Peyer's patch (tissue), 4 donors: ENCODE measurements around the gene DYNC2LI1. TPM values are rescaled to one million over a fixed set of nuclear protein-coding genes. Genes with fewer than 3 reads are reported as not detected.

Source experiments
- DNase-seq, 3 donors: peaks; one replicate each; pipeline ENCODE4 v3.0.0-alpha.2; 2017 to 2019
- H3K27ac ChIP-seq, 4 donors: fragments of 200-600 bp; sonication (generic); one replicate each; pipeline ENCODE4 v1.5.1; 2016 to 2019
- H3K27me3 ChIP-seq, 2 donors: fragments of 200-600 bp; sonication (generic); one replicate each; pipeline ENCODE4 v1.5.1; 2019
- H3K36me3 ChIP-seq, 3 donors: fragments of 200-600 bp; sonication (generic); one replicate each; pipeline ENCODE4 v1.5.1; 2016 to 2019
- H3K4me1 ChIP-seq, 4 donors: fragments of 200-600 bp; sonication (generic); one replicate each; pipeline ENCODE4 v1.5.1; 2016 to 2019
- H3K4me3 ChIP-seq, 4 donors: fragments of 200-600 bp; sonication (generic); 1 replicate in 3 of 4; 2 replicates in 1 of 4; pipeline ENCODE4 v1.5.1; 2016 to 2019; ENCODE audit warnings: mild to moderate bottlenecking in 1 of 4
- H3K9me3 ChIP-seq, 4 donors: fragments of 200-600 bp; sonication (generic); one replicate each; pipeline ENCODE4 v1.5.1; 2016 to 2019; ENCODE audit warnings: mild to moderate bottlenecking in 1 of 4
- POLR2A ChIP-seq, 2 donors: fragments of 450-650 bp; IDR thresholded peaks; one replicate each; pipeline ENCODE4 v1.5.1; 2017; ENCODE audit warnings: antibody characterized with exemption in 2 of 2, mild to moderate bottlenecking in 2 of 2, moderate library complexity in 2 of 2
- total RNA-seq, 4 donors: library from RNA; depleted of rRNA; stranded (reverse); fragments of >200 nt; gene quantifications; one replicate each; pipeline ENCODE4 v1.1.0, GENCODE V29; 2016
- TF ChIP-seq, protein P1 (sequence below), 6 experiments: fragments of 450-650 bp in 4 of 6; fragments of 200-600 bp in 2 of 6; sonication (generic) in 1 of 6; IDR thresholded peaks; one replicate each; pipeline ENCODE4 v1.5.1; 2017 to 2019; ENCODE audit warnings: antibody characterized with exemption in 6 of 6, mild to moderate bottlenecking in 3 of 6, moderate library complexity in 1 of 6

The DYNC2LI1 gene
- total RNA-seq, 4 donors from 2014 or later, result 21.5 to 41.3 (median 27.9) TPM

DNA sequence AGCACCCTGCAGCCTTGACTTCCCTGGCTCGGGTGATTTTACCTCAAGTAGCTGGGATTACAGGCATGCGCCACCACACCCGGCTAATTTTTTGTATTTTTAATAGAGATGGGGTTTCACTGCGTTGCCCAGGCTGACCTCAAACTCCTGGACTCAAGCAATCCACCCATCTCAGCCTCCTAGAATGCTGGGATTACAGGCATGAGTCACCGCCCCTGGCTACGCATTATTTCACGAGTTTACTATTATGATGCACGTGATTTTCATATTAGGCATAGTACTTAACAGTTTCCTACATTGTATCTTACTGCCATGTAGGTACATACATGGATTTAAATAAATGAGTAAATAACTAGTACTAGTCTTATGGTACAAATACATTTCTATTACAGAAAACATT lies 4.4 kb downstream of the DYNC2LI1 start:
- Histone ChIP-seq H3K4me3 (no peak overlapping the region), H3K27me3 (no peaks in the 10 kb centered on the region), H3K27ac (no peak overlapping the region), H3K36me3 (peaks cover 0 to 4% (median 0%) of the 10 kb centered on the region in 3 donors), H3K9me3 (no peaks in the 10 kb centered on the region), H3K4me1 (peaks cover 0 to 6% (median 0%) of the 10 kb centered on the region in 4 donors)
- TF ChIP-seq POLR2A (IDR thresholded peaks at IDR 0.05), result no peak
- TF ChIP-seq, protein P1, sequence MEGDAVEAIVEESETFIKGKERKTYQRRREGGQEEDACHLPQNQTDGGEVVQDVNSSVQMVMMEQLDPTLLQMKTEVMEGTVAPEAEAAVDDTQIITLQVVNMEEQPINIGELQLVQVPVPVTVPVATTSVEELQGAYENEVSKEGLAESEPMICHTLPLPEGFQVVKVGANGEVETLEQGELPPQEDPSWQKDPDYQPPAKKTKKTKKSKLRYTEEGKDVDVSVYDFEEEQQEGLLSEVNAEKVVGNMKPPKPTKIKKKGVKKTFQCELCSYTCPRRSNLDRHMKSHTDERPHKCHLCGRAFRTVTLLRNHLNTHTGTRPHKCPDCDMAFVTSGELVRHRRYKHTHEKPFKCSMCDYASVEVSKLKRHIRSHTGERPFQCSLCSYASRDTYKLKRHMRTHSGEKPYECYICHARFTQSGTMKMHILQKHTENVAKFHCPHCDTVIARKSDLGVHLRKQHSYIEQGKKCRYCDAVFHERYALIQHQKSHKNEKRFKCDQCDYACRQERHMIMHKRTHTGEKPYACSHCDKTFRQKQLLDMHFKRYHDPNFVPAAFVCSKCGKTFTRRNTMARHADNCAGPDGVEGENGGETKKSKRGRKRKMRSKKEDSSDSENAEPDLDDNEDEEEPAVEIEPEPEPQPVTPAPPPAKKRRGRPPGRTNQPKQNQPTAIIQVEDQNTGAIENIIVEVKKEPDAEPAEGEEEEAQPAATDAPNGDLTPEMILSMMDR (IDR thresholded peaks at IDR 0.05), result no peak
- DNase-seq, result no peak

DNA sequence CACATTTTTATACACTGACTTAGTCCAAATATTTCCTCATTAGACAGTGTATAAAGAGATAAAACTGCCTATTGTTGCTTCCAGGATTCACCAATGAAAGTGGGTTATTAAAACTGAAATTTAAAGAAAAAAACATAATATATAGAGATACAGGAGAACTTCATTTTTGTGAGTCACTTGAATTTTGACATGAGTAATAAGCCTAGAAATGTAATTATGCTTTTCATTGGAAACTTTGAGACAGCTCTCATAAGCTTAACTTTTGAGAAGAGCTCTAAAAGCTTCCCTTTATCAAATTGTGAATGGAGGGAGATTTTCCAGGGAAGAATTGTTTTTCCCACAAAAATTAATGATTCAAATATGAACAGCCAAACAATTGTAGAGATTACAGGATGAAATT lies 14.1 kb downstream of the DYNC2LI1 start:
- H3K4me3 ChIP-seq, result no peak overlapping the region
- no peak for TF ChIP-seq POLR2A (IDR thresholded peaks at IDR 0.05)
- TF ChIP-seq, protein P1 (IDR thresholded peaks at IDR 0.05), result no peak
- no peak for DNase-seq
- H3K36me3 ChIP-seq, result peaks cover 0 to 8% (median 0%) of the 10 kb centered on the region in 3 donors
- no peak overlapping the region for H3K27ac ChIP-seq
- H3K27me3 ChIP-seq, result no peaks in the 10 kb centered on the region
- H3K4me1 ChIP-seq, result no peaks in the 10 kb centered on the region
- H3K9me3 ChIP-seq, result no peaks in the 10 kb centered on the region

DNA sequence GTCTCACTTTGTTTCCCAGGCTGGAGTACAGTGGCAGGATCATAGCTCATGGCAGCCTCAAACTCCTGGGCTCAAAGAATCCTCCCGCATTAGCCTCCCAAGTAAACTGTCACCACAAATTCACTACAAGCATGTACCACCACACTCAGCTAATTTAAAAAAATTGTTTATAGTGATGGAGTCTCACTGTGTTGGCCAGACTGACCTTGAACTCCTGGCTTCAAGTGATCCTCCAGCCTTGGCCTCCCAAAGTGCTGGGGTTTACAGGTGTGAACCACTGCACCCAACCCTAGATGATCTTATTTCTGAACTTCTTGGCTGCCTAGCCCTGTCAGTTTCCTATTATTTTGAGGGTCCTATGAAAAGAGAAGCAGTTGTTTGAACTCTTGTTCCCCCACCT lies 14.8 kb downstream of the DYNC2LI1 start:
- no peak for DNase-seq
- Histone ChIP-seq H3K27ac (no peak overlapping the region), H3K4me3 (no peak overlapping the region), H3K27me3 (no peaks in the 10 kb centered on the region), H3K36me3 (peaks cover 0 to 6% (median 0%) of the 10 kb centered on the region in 3 donors), H3K4me1 (no peaks in the 10 kb centered on the region), H3K9me3 (no peaks in the 10 kb centered on the region)
- TF ChIP-seq, protein P1 (IDR thresholded peaks at IDR 0.05), result no peak
- no peak for TF ChIP-seq POLR2A (IDR thresholded peaks at IDR 0.05)

DNA sequence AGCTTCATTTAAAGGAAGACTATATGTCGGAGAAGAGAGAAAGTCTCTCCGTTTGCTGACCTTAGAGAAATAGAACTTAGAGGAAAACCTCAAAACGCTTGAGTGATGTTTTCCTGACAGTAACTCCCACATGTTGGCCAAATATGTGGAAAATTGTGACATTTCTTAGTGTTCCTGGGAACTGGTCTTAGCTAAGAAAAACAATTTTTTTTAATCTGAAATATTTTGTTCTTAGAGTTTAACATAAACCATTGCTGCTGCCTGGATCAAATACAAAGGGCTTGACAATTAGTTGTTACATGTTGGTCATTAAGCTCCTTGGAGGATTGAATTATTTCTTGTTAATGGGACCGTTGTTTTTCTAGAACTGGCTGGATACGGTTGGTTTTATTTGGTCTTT lies 16.3 kb downstream of the DYNC2LI1 start:
- no peaks in the 10 kb centered on the region for H3K4me1 ChIP-seq
- no peaks in the 10 kb centered on the region for H3K27me3 ChIP-seq
- H3K36me3 ChIP-seq, result no peaks in the 10 kb centered on the region
- H3K27ac ChIP-seq, result peak overlapping the region in 1 of 4 donors; percentile 36
- no peak for TF ChIP-seq POLR2A (IDR thresholded peaks at IDR 0.05)
- TF ChIP-seq, protein P1 (IDR thresholded peaks at IDR 0.05), result no peak
- H3K9me3 ChIP-seq, result no peaks in the 10 kb centered on the region
- no peak overlapping the region for H3K4me3 ChIP-seq
- DNase-seq, result no peak

DNA sequence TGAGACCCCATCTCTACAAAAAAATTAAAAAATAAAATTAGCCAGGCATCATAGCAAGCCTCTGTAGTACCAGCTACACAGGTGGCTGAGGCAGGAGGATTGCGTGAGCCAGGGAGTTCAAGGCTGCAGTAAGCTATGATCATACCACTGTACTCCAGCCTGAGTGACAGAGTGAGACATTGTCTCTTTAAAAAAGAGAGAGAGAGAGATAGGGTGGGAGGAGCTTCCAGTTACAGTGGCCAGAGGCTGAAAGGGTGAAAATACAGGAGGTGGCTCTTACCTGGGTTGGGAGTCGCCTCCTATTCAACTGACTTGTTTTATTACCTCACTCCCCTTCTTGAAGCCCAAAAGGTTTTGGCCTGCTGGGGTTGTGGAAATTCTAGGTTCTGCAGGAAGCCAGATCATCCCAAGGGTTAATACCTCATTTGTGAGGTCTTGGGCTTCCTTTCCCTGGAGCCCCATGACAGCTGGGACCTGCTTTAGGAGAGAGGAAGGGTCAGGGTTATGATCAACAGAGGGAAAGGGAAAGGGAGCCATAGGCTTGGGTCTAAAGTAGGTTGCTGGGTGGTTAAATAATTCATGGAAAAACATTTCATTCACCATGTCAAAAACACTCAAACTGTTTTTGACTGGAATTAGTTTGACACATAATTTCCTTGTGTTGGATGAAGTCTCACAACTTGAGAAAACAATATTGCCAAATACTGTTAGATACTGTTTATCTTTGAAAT lies 17.4 kb downstream of the DYNC2LI1 start:
- H3K4me1 ChIP-seq, result no peaks in the 10 kb centered on the region
- TF ChIP-seq, protein P1 (IDR thresholded peaks at IDR 0.05), result no peak
- TF ChIP-seq POLR2A (IDR thresholded peaks at IDR 0.05), result no peak
- DNase-seq, result no peak
- no peak overlapping the region for H3K4me3 ChIP-seq
- no peaks in the 10 kb centered on the region for H3K9me3 ChIP-seq
- no peaks in the 10 kb centered on the region for H3K36me3 ChIP-seq
- no peaks in the 10 kb centered on the region for H3K27me3 ChIP-seq
- peak overlapping the region in 1 of 4 donors; percentile 36 for H3K27ac ChIP-seq
